Upper lobe of left lung (tissue), 4 donors: ENCODE measurements around the gene MCCC1.

Source experiments
- CTCF ChIP-seq, 6 experiments: fragments of 450-650 bp in 4 of 6; fragments of 200-600 bp in 2 of 6; sonication (generic) in 2 of 6; IDR thresholded peaks; one replicate each; pipeline ENCODE4 v1.5.1; 2016 to 2019; ENCODE audit warnings: antibody characterized with exemption in 6 of 6
- POLR2A ChIP-seq, 4 donors: fragments of 450-650 bp; IDR thresholded peaks; one replicate each; pipeline ENCODE4 v1.5.1; 2016 to 2017; ENCODE audit warnings: antibody characterized with exemption in 4 of 4, mild to moderate bottlenecking in 2 of 4

- TF ChIP-seq CTCF (IDR thresholded peaks at IDR 0.05) (no peak), POLR2A (IDR thresholded peaks at IDR 0.05) (no peak)
Measured at GRCh38 chr3:183131186-183131725, 32.0 kb upstream of the MCCC1 start.
